GM19238 (cell line): ENCODE results near the gene PLEKHA5.
"Not testable (repeated sequence)": the region's sequence is repeated elsewhere in the genome, so short reads cannot be mapped to it uniquely, and the experiment has no call there.

Experiments
- DNase-seq: peaks from one replicate; pipeline ENCODE4 v3.0.0; 2011; ENCODE audit warnings: low spot score; ENCODE audit not compliant: insufficient read length

The PLEKHA5 gene

GRCh38 chr12:19273482-19274330, 144.2 kb downstream of the PLEKHA5 start:
- DNase-seq, result no peak

DNA sequence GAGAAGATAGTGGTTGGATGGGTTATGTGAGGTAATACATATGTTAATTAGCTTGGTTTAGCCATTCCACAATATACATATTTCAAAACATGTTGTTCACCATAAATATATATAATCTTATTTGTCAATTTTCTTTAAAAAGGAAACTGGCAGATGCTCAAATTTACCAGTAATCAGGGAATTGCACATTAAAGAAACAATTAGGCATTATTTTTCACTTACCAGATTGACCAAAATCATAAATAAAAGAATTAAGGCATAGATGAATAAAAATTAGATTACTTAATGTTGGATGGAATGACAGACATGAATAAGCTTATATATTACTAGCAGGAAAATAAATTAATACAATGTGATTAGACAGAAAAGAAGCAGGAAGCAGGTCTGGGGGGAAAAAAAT, 147.2 kb downstream of the PLEKHA5 start:
- no peak for DNase-seq

GRCh38 chr12:19277711-19278110, 148.2 kb downstream of the PLEKHA5 start:
- DNase-seq, result no peak

GRCh38 chr12:19278407-19278806, 148.9 kb downstream of the PLEKHA5 start:
- DNase-seq, result no peak

DNA sequence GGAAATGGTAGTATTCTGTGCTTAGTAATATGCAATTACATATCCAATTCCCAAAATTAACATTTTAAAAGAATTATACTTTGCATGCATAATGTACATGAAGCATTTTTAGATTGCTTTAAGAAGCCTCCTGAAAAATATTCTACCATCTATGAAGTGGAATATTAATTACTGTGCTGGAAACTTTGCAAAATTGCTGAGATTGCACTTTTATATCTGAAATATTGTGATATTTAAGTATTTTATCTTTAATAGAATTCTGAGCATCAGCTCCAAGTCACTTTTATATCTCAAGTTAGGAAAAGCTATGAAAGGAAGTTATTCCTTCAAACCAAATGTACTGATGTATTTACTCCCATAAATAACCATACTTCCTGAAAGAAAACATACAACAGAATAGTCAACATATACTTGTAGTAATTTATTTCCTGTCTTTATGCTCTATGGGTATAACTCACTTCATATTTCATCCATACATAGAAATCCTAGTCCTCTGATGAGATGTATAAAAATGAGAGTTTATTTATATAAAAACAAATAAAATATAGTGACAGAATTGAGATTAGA, 152.7 kb downstream of the PLEKHA5 start:
- no peak for DNase-seq

- no peak for DNase-seq
Observed at GRCh38 chr12:19284658-19285057, 155.1 kb downstream of the PLEKHA5 start.

- DNase-seq, result no peak
Observed at GRCh38 chr12:19285793-19286448, 156.4 kb downstream of the PLEKHA5 start.

DNA sequence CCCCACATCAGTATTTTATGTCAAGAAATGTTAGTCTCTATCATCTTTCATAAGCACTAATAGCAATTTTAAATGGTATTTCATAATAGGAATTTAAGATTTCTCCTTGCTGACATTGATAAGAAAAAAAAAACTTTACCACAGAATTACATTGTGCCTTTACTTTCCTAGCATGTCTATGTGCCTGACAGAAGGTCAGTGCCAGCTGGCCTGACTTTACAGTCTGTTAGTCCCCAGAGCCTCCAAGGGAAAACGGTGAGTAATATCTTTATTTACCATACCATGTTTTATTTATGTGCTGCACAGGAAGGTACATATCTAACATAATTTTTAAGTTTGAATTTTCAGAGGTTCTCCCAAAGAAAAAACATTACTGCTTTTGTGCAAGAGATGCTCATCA, 157.8 kb downstream of the PLEKHA5 start:
- DNase-seq, result no peak

- no peak for DNase-seq
Observed at GRCh38 chr12:19288161-19288560, 158.6 kb downstream of the PLEKHA5 start.

DNA sequence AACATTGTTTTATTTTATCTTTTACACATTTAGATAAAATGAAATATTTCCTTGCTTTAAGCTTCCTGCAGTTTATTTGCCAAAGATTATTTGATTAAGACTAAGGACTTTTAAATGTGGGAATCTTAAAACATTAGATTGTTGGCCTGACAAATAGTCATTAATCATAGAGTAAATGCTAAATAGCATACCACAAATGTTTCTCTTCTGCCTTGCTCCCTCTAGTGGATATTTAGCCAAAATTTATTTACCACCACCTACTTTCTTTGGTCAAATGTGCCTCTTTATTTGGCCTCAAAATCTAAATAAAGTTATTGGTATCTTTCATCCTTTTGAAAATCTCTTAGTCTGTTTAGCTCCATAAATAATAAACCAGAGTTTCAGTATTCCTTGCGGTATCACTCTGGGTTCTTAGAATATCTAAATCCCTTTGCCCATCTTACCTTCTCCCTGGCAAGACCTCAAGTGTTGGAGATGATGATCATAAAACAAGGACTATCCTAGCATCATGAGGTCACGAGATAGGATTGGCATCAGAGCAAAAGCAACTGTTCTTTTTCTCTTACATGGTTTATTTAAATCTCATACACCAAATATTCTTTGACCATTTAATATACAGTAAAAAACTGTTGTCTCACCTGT, 159.2 kb downstream of the PLEKHA5 start:
- DNase-seq, result peak; percentile 2

GRCh38 chr12:19298836-19299605, 169.5 kb downstream of the PLEKHA5 start:
- DNase-seq, result no peak

DNA sequence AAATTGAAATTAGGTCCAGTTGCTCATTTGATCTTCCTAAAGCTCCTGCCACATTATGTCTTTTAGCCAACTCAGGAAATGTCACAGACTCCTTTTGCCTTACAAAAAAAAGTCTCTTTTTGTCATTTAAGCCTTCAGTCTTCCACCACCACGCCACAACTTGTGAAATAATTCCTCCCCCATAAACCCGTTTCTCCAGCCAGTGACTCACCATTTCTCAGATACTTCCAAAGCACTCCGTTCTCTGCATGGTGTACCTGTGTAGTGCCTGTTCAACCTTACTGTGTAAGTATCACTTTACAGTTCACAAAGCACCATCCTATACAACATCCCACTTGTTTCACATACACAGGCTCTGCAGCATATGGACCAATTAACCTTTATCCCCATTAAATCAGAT, 170.2 kb downstream of the PLEKHA5 start:
- DNase-seq, result no peak

GRCh38 chr12:19301223-19301622, 171.7 kb downstream of the PLEKHA5 start:
- DNase-seq, result no peak

- DNase-seq, result no peak
Observed at GRCh38 chr12:19301688-19302087, 172.2 kb downstream of the PLEKHA5 start.

DNA sequence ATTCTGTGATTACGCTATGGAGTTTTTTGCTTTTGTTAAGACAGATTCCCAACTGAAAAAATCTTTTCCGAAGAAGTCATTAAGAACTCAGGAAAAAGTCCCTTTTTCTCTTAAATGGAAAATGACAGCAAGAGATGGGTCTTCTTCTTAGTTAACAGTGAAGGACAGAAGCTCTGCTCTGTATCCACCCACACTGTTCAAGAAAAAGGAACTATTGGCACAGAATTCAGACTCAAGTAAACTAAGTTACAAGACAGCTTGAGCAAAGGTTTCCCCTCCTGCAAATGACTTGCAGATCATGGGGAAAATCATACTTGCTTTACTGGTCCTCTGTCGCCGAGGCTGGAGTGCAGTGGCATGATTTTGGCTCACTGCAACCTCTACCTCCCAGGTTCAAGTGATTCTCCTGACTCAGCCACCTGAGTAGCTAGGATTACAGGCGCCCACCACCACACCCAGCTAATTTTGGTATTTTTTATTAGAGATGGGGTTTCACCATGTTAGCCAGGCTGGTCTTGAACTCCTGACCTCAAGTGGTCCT, 172.6 kb downstream of the PLEKHA5 start:
- no peak for DNase-seq

- DNase-seq, result no peak
Observed at GRCh38 chr12:19303496-19303895, 174.0 kb downstream of the PLEKHA5 start.

- no peak for DNase-seq
Observed at GRCh38 chr12:19304149-19304750, 174.7 kb downstream of the PLEKHA5 start.

- DNase-seq, result not testable (repeated sequence)
Observed at GRCh38 chr12:19305621-19306020, 176.1 kb downstream of the PLEKHA5 start.

- DNase-seq, result no peak
Observed at GRCh38 chr12:19306366-19306765, 176.8 kb downstream of the PLEKHA5 start.

DNA sequence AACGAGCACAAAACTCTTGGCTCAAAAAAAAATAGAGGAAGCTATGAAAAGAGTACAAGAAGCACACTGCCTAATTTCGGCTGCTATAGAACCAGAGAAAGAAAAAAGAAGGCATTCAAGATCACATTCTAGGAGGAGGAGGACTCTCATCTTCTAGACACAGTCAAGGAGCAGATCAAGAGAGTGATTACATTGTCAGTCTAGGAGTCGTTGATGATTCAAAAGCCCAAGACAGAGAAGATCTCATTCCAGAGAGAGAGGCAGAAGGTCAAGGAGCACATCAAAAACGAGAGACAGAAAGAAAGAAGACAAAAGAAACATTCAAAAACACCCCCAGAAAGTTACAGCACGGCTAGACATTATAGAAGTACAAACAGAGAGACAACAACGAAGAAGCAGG, 177.9 kb downstream of the PLEKHA5 start:
- no peak for DNase-seq

GRCh38 chr12:19311165-19311564, 181.6 kb downstream of the PLEKHA5 start:
- no peak for DNase-seq
